Measurements from ENCODE around the gene KIAA0930.
A peak's percentile ranks its signal among the peaks of the same experiment; 100 is the strongest.

The KIAA0930 gene

GRCh38 chr22:45271667-45272201 is 31.0 kb upstream of the KIAA0930 start:
- Histone ChIP-seq H3K4me3 (ENCODE audit: low read length) (no peak overlapping the region), H4K8ac (ENCODE audit: low read depth, low read length) (no peak overlapping the region), H3K79me1 (ENCODE audit: low read length) (no peaks in the 10 kb centered on the region), H3K18ac (ENCODE audit: low read length) (no peak overlapping the region), H3K27ac (ENCODE audit: low read depth, low read length) (no peak overlapping the region), H2BK120ac (ENCODE audit: low read depth, low read length) (no peak overlapping the region), H3K36me3 (ENCODE audit: control insufficient read depth, insufficient read depth, low read length) (no peaks in the 10 kb centered on the region), H4K5ac (ENCODE audit: low read length) (no peak overlapping the region), H3K4ac (ENCODE audit: low read depth, low read length) (no peak overlapping the region), H3K9ac (ENCODE audit: low read length) (no peak overlapping the region), H3K56ac (ENCODE audit: low read length) (no peak overlapping the region), H2AK5ac (ENCODE audit: low read length) (no peak overlapping the region), H3K4me1 (ENCODE audit: control insufficient read depth, low read depth, low read length) (no peaks in the 10 kb centered on the region), H3K27me3 (ENCODE audit: insufficient read depth, low read length, poor library complexity) (no peaks in the 10 kb centered on the region), H2BK15ac (replicated peaks; ENCODE audit: low read depth) (no peak overlapping the region), H3K79me2 (ENCODE audit: control insufficient read depth, insufficient read depth, low read length) (no peaks in the 10 kb centered on the region), H3K4me2 (ENCODE audit: low read length) (no peak overlapping the region), H2BK5ac (ENCODE audit: low read length) (no peak overlapping the region), H3K23ac (ENCODE audit: low read length) (no peak overlapping the region)
- DNase-seq: no peak
- no CpG with 5 or more reads among the region's 13 CpGs for WGBS (ENCODE audit: extremely low coverage, insufficient coverage, low lambda C conversion rate)

GRCh38 chr22:45270095-45271020 is 29.7 kb upstream of the KIAA0930 start:
- Histone ChIP-seq H3K23ac (ENCODE audit: low read length) (no peak overlapping the region), H2BK5ac (ENCODE audit: low read length) (no peak overlapping the region), H2AK5ac (ENCODE audit: low read length) (no peak overlapping the region), H3K18ac (ENCODE audit: low read length) (no peak overlapping the region), H2BK120ac (ENCODE audit: low read depth, low read length) (no peak overlapping the region), H3K4ac (ENCODE audit: low read depth, low read length) (no peak overlapping the region), H4K5ac (ENCODE audit: low read length) (no peak overlapping the region), H3K79me1 (ENCODE audit: low read length) (no peaks in the 10 kb centered on the region), H3K79me2 (ENCODE audit: control insufficient read depth, insufficient read depth, low read length) (no peaks in the 10 kb centered on the region), H3K4me1 (ENCODE audit: control insufficient read depth, low read depth, low read length) (no peaks in the 10 kb centered on the region), H3K36me3 (ENCODE audit: control insufficient read depth, insufficient read depth, low read length) (no peaks in the 10 kb centered on the region), H3K9ac (ENCODE audit: low read length) (no peak overlapping the region), H4K8ac (ENCODE audit: low read depth, low read length) (no peak overlapping the region), H3K4me2 (ENCODE audit: low read length) (no peak overlapping the region), H3K4me3 (ENCODE audit: low read length) (no peak overlapping the region), H3K27me3 (ENCODE audit: insufficient read depth, low read length, poor library complexity) (no peaks in the 10 kb centered on the region), H3K27ac (ENCODE audit: low read depth, low read length) (no peak overlapping the region), H2BK15ac (replicated peaks; ENCODE audit: low read depth) (no peak overlapping the region), H3K56ac (ENCODE audit: low read length) (no peak overlapping the region)
- no peak for DNase-seq
- WGBS (ENCODE audit: extremely low coverage, insufficient coverage, low lambda C conversion rate): no CpG with 5 or more reads among the region's 16 CpGs

- H3K27me3 ChIP-seq (ENCODE audit: insufficient read depth, low read length, poor library complexity): no peaks in the 10 kb centered on the region
- H3K4me3 ChIP-seq (ENCODE audit: low read length): peak overlapping the region; percentile 54
- H3K18ac ChIP-seq (ENCODE audit: low read length): peak overlapping the region; percentile 91
- H2BK120ac ChIP-seq (ENCODE audit: low read depth, low read length): no peak overlapping the region
- peak overlapping the region; percentile 91 for H3K56ac ChIP-seq (ENCODE audit: low read length)
- no peaks in the 10 kb centered on the region for H3K79me2 ChIP-seq (ENCODE audit: control insufficient read depth, insufficient read depth, low read length)
- H2BK15ac ChIP-seq (replicated peaks; ENCODE audit: low read depth): no peak overlapping the region
- H3K36me3 ChIP-seq (ENCODE audit: control insufficient read depth, insufficient read depth, low read length): no peaks in the 10 kb centered on the region
- peak overlapping the region; percentile 84 for H3K9ac ChIP-seq (ENCODE audit: low read length)
- no peak overlapping the region for H2AK5ac ChIP-seq (ENCODE audit: low read length)
- peak overlapping the region; percentile 84 for H3K27ac ChIP-seq (ENCODE audit: low read depth, low read length)
- H3K79me1 ChIP-seq (ENCODE audit: low read length): no peaks in the 10 kb centered on the region
- peak; percentile 84 for DNase-seq
- peak overlapping the region; percentile 6 for H3K4ac ChIP-seq (ENCODE audit: low read depth, low read length)
- no peak overlapping the region for H4K8ac ChIP-seq (ENCODE audit: low read depth, low read length)
- peak overlapping the region; percentile 100 for H3K4me2 ChIP-seq (ENCODE audit: low read length)
- no peak overlapping the region for H3K23ac ChIP-seq (ENCODE audit: low read length)
- H2BK5ac ChIP-seq (ENCODE audit: low read length): no peak overlapping the region
- H3K4me1 ChIP-seq (ENCODE audit: control insufficient read depth, low read depth, low read length): no peaks in the 10 kb centered on the region
- H4K5ac ChIP-seq (ENCODE audit: low read length): no peak overlapping the region
- no CpG with 5 or more reads among the region's 60 CpGs for WGBS (ENCODE audit: extremely low coverage, insufficient coverage, low lambda C conversion rate)
These were observed 28.5 kb upstream of the KIAA0930 start for GRCh38 chr22:45268958-45269844.

- no peak overlapping the region for H2BK15ac ChIP-seq (replicated peaks; ENCODE audit: low read depth)
- no peak overlapping the region for H4K8ac ChIP-seq (ENCODE audit: low read depth, low read length)
- peak overlapping the region; percentile 15 for H3K4me3 ChIP-seq (ENCODE audit: low read length)
- peak overlapping the region; percentile 68 for H3K9ac ChIP-seq (ENCODE audit: low read length)
- H3K79me1 ChIP-seq (ENCODE audit: low read length): no peaks in the 10 kb centered on the region
- no peak overlapping the region for H4K5ac ChIP-seq (ENCODE audit: low read length)
- no peaks in the 10 kb centered on the region for H3K36me3 ChIP-seq (ENCODE audit: control insufficient read depth, insufficient read depth, low read length)
- H2BK120ac ChIP-seq (ENCODE audit: low read depth, low read length): no peak overlapping the region
- H2BK5ac ChIP-seq (ENCODE audit: low read length): no peak overlapping the region
- H3K56ac ChIP-seq (ENCODE audit: low read length): peak overlapping the region; percentile 86
- H3K79me2 ChIP-seq (ENCODE audit: control insufficient read depth, insufficient read depth, low read length): no peaks in the 10 kb centered on the region
- no peaks in the 10 kb centered on the region for H3K4me1 ChIP-seq (ENCODE audit: control insufficient read depth, low read depth, low read length)
- no peak overlapping the region for H3K23ac ChIP-seq (ENCODE audit: low read length)
- peak overlapping the region; percentile 56 for H3K4me2 ChIP-seq (ENCODE audit: low read length)
- peak overlapping the region; percentile 91 for H3K18ac ChIP-seq (ENCODE audit: low read length)
- H2AK5ac ChIP-seq (ENCODE audit: low read length): no peak overlapping the region
- DNase-seq: peak; percentile 98
- peak overlapping the region; percentile 6 for H3K4ac ChIP-seq (ENCODE audit: low read depth, low read length)
- peak overlapping the region; percentile 84 for H3K27ac ChIP-seq (ENCODE audit: low read depth, low read length)
- WGBS (ENCODE audit: extremely low coverage, insufficient coverage, low lambda C conversion rate): no CpG with 5 or more reads among the region's 47 CpGs
- no peaks in the 10 kb centered on the region for H3K27me3 ChIP-seq (ENCODE audit: insufficient read depth, low read length, poor library complexity)
These were observed 27.7 kb upstream of the KIAA0930 start for GRCh38 chr22:45268167-45268957.

GRCh38 chr22:45265535-45265934 is 24.8 kb upstream of the KIAA0930 start:
- Histone ChIP-seq H3K27me3 (ENCODE audit: insufficient read depth, low read length, poor library complexity) (no peaks in the 10 kb centered on the region), H2AK5ac (ENCODE audit: low read length) (no peak overlapping the region), H2BK15ac (replicated peaks; ENCODE audit: low read depth) (no peak overlapping the region), H3K18ac (ENCODE audit: low read length) (no peak overlapping the region), H3K4me1 (ENCODE audit: control insufficient read depth, low read depth, low read length) (no peaks in the 10 kb centered on the region), H3K23ac (ENCODE audit: low read length) (no peak overlapping the region), H3K36me3 (ENCODE audit: control insufficient read depth, insufficient read depth, low read length) (no peaks in the 10 kb centered on the region), H3K56ac (ENCODE audit: low read length) (no peak overlapping the region), H3K9ac (ENCODE audit: low read length) (no peak overlapping the region), H3K79me2 (ENCODE audit: control insufficient read depth, insufficient read depth, low read length) (no peaks in the 10 kb centered on the region), H4K8ac (ENCODE audit: low read depth, low read length) (no peak overlapping the region), H2BK5ac (ENCODE audit: low read length) (no peak overlapping the region), H3K27ac (ENCODE audit: low read depth, low read length) (no peak overlapping the region), H3K4ac (ENCODE audit: low read depth, low read length) (no peak overlapping the region), H4K5ac (ENCODE audit: low read length) (no peak overlapping the region), H3K79me1 (ENCODE audit: low read length) (no peaks in the 10 kb centered on the region), H3K4me2 (ENCODE audit: low read length) (no peak overlapping the region), H2BK120ac (ENCODE audit: low read depth, low read length) (no peak overlapping the region), H3K4me3 (ENCODE audit: low read length) (no peak overlapping the region)
- WGBS (ENCODE audit: extremely low coverage, insufficient coverage, low lambda C conversion rate): no CpG with 5 or more reads among the region's 7 CpGs
- no peak for DNase-seq

Data from mesendoderm (in vitro differentiated cells).